GM10266 (cell line): ENCODE results near the gene FRRS1L.

Experiments
- DNase-seq: peaks from one replicate; pipeline ENCODE4 v3.0.0; 2012; ENCODE audit errors: extremely low spot score
- TF ChIP-seq, protein P1 (sequence below): IDR thresholded peaks from 2 replicates; pipeline ENCODE4 v1.5.1; 2012; ENCODE audit warnings: mild to moderate bottlenecking, low read depth; ENCODE audit not compliant: control insufficient read depth, insufficient read depth; ENCODE audit errors: missing control alignments

The FRRS1L gene, protein sequence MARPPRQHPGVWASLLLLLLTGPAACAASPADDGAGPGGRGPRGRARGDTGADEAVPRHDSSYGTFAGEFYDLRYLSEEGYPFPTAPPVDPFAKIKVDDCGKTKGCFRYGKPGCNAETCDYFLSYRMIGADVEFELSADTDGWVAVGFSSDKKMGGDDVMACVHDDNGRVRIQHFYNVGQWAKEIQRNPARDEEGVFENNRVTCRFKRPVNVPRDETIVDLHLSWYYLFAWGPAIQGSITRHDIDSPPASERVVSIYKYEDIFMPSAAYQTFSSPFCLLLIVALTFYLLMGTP

DNA sequence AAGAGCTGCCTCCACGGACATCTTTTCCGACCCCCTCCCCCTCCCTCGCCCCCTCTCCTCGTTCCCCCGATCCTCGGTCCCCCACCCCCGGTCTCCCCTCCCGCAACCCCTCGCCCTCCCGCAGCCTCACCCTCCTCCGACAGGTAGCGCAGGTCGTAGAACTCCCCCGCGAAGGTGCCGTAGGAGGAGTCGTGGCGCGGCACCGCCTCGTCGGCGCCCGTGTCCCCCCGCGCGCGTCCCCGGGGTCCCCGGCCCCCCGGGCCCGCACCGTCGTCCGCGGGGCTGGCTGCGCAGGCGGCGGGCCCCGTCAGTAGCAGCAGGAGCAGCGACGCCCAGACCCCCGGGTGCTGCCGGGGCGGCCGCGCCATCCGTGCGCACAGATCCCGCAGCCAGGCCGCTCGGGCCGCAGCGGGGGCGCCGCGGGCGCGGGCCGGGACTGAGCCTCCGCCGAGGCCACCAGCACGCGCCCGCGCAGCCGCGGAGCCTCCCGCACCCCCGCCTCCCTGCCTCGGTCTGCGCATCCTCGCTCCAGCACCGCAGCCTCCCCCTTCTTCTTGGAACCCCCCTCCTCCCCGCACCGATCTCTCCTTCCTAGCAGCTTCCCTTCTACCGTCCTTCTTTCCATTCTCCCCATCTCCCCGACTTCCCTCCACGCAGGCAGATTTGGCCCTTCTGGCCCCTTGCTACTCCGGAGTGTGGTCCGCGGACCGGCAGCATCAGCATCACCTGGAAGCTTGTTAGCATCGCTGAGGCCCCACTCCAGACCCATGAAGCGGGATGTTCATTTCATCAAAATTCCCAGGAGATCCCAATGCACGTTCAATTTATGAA is at the start of gene FRRS1L:
FRRS1L (minus strand) TSS at position 479 of the 831 bp plus-strand sequence; CDS start at position 368, 111 bp downstream.
- TF ChIP-seq, protein P1, sequence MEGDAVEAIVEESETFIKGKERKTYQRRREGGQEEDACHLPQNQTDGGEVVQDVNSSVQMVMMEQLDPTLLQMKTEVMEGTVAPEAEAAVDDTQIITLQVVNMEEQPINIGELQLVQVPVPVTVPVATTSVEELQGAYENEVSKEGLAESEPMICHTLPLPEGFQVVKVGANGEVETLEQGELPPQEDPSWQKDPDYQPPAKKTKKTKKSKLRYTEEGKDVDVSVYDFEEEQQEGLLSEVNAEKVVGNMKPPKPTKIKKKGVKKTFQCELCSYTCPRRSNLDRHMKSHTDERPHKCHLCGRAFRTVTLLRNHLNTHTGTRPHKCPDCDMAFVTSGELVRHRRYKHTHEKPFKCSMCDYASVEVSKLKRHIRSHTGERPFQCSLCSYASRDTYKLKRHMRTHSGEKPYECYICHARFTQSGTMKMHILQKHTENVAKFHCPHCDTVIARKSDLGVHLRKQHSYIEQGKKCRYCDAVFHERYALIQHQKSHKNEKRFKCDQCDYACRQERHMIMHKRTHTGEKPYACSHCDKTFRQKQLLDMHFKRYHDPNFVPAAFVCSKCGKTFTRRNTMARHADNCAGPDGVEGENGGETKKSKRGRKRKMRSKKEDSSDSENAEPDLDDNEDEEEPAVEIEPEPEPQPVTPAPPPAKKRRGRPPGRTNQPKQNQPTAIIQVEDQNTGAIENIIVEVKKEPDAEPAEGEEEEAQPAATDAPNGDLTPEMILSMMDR = no peak
- DNase-seq = no peak

DNA sequence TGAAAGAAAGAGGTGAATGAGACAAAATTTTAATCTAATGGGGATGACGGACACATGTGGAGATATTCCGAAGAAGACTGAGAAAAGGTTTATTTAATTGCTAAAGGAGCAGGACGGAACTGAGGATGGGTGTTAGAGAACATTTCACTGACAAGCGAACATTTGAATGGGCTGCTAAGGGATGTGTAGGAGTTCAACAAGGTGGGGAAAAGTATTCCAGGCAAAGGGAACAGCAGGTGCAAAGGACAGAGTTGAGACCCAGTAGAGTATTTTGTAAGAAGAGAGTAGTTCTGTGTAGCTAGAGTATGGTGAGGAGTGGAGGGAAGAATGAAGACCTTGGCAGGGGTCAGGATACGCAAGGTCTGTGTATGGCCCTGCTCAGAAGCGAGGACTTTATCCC is 47.4 kb upstream of the FRRS1L start:
- DNase-seq = no peak
- TF ChIP-seq, protein P1 = no peak

DNA sequence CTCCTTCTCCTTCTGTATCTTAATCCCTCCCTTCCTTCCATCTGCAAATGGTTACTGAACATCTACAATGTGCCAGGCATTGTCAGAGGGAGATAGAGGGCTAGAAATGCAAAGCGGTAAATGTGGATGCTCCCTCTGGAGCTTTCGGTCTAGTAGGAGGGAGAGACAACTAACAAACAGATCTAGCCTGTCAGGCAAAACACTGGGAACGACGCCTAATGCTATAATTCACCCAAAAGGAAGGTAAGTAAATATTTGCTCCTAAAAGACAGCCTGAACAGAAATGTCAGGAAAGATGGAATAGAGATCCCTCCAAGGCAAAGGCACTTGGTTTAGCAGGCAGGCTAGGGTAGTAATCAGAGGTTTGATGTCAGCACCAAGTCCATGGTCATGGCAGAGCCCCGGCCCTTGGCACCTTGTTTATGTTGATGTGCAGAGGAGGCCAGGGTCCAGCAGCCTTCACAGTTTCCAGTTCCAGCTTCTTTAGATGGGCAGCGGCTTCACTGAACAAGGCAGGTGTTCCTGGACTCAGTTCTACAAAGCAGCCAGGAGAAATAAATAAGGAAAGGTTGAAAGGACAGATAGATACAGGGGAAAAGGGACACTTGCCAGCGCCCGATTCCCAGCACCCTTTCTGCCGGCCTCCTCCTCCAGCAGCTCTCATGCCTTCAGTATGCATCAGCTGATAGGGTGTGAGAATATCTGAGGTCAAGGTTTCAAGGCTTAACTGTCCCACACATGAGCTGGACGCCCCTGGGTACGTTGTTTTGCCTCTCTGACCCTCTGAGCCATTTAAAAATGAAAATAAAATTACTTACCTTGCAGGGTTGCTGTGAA is 46.5 kb upstream of the FRRS1L start:
- no peak for DNase-seq
- TF ChIP-seq, protein P1 = no peak

DNA sequence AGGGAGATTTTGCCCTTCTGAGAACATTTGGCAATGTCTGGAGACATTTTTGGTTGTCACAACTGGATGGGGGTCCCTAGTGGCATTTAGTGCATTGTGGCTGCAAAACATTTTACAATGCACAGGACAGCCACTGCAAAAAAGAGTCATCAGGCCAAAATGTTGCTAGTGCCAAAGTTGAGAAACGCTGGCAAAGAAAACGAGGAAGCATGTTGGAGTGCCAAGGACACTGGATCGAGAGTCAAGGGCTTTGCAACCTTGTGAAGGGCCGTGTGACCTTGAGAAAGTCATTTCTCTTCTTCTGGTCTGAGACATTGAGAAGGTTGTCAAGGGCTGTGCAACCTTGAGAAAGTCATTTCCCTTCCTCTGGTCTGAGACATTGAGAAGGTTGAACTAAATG is 45.7 kb upstream of the FRRS1L start:
- no peak for DNase-seq
- TF ChIP-seq, protein P1 = no peak

DNA sequence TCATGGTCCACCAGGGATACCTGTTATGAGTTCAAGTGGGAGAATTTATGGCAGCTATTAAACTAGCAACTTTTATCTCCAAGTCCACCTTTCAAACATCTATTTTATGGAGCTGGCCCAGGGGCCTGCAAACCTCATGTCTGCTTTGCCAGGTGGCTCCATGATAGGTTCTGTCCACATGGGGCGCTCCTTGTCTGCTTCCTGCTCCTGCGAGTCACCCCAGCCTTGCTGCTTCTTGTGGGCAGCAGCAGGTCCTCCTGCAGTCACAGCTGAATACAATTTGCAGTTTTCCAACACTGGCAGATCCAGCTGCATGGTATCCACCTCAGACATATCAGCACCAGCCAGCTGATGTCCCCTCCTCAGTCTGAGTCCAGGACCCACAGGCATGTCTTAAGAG is 39.6 kb upstream of the FRRS1L start:
- no peak for DNase-seq

DNA sequence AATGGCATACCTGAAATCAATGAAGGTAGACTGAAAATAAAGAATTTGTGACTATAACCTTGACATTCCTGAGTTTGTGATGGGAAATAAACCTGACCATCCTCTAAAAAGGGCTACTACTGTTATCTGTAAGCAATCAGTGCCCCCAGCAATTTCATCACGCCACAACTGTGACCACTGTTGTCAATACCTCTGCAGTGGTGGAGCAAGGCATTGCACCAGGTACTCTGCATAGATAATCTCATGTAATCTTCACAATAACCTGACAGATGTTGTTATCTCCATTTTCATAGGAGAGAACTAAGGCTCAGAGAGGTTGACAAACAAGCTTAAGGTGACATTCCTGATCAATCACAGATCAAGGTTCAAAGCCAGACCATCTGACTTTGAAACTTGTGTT is 38.5 kb upstream of the FRRS1L start:
- TF ChIP-seq, protein P1 = no peak
- no peak for DNase-seq

More for the DNA sequence above, 39.6 kb upstream of the FRRS1L start:
- TF ChIP-seq, protein P1 = no peak
